H1 (cell line): Measurements from ENCODE around the gene VAV2.

ENCODE experiments used
- BACH1 ChIP-seq: IDR thresholded peaks from 2 replicates; pipeline ENCODE4 v1.6.1; 2012; ENCODE audit warnings: low read length, improper control_type of control experiment
- CEBPB ChIP-seq: IDR thresholded peaks from 2 replicates; pipeline ENCODE4 v1.6.1; 2012; ENCODE audit warnings: low read depth, low read length
- CTCF ChIP-seq, 3 experiments: IDR thresholded peaks; 1 replicate in 2 of 3; 2 replicates in 1 of 3; pipeline versions ENCODE4 v1.5.1 to v1.6.1; 2011; ENCODE audit warnings: low read length in 3 of 3, mild to moderate bottlenecking in 3 of 3, inconsistent platforms in 2 of 3, low read depth in 1 of 3, moderate library complexity in 1 of 3; ENCODE audit not compliant: insufficient read depth in 1 of 3; ENCODE audit errors: control extremely low read depth in 1 of 3
- POLR2A ChIP-seq, 2 experiments: IDR thresholded peaks; 1 replicate in 1 of 2; 2 replicates in 1 of 2; pipeline ENCODE4 v1.6.1; 2011; ENCODE audit warnings: low read depth in 2 of 2, low read length in 2 of 2, mild to moderate bottlenecking in 2 of 2; ENCODE audit errors: control extremely low read depth in 1 of 2
- POLR2AphosphoS5 ChIP-seq: IDR thresholded peaks from 2 replicates; pipeline ENCODE4 v1.6.1; 2011; ENCODE audit warnings: low read depth, low read length
- SIN3A ChIP-seq, 2 experiments: IDR thresholded peaks in 1 of 2; conservative IDR thresholded peaks in 1 of 2; 2 replicates each; pipeline ENCODE4 v1.6.1; 2011 to 2012; ENCODE audit warnings: low read length in 2 of 2, improper control_type of control experiment in 1 of 2, low read depth in 1 of 2, mild to moderate bottlenecking in 1 of 2
- YY1 ChIP-seq: IDR thresholded peaks from 2 replicates; pipeline ENCODE4 v1.6.1; 2011; ENCODE audit warnings: low read depth, mild to moderate bottlenecking, low read length

DNA sequence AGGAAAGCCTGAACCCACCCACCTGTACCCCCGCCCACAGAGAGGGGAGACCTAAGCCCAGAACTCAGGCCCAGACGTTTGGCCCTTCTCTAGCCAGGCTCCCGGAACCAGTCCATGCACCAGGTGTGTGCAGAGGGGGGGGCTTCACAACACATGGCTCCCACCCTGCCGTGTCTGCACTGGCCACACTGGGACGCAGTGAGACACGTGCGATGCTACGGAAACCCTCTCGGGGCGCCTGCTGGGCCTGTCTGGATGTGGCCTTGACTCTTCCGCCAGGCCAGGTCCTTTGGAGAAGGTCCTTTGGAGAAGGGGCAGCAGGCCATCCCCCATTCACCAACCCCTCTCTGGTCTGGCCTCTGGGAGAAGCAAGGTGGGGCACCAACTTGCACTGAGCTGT is 195.6 kb downstream of the VAV2 start:
- TF ChIP-seq SIN3A (conservative IDR thresholded peaks at IDR 0.05 in 1 of 2, IDR thresholded peaks at IDR 0.05 in 1 of 2; ENCODE audit: low read depth in 1 of 2, low read length in 2 of 2): no peak
- no peak for TF ChIP-seq CTCF (IDR thresholded peaks at IDR 0.05; ENCODE audit: control extremely low read depth in 1 of 3, insufficient read depth in 1 of 3, low read depth in 1 of 3, low read length in 3 of 3)
- no peak for TF ChIP-seq POLR2AphosphoS5
- TF ChIP-seq POLR2A (IDR thresholded peaks at IDR 0.05; ENCODE audit: control extremely low read depth in 1 of 2, low read depth in 2 of 2, low read length in 2 of 2): no peak
- TF ChIP-seq CEBPB: no peak
- TF ChIP-seq BACH1: no peak
- TF ChIP-seq YY1: no peak
